ENCODE data around the gene SRBD1.

Gene SRBD1

DNA sequence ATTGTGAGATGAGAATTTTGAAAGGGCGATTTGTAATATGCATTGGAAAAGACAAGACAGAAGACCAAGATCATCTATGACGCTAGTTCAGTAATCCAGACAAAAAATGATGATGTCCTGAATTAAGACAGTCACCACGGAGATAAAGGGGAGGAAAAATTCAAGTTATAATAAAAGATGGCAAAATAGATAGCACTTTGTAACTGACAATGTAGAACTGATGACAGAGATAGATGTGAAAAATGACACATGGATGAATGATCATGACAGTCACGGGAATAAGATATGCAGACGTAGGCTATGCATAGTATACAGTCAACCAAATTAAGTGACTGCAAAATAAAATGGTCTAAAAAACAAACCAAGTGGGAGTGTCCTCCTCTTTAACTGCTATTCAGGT lies 59.2 kb downstream of the SRBD1 start:
- no peak for DNase-seq (ENCODE audit: low read depth in 2 of 2, low spot score in 1 of 2)

DNA sequence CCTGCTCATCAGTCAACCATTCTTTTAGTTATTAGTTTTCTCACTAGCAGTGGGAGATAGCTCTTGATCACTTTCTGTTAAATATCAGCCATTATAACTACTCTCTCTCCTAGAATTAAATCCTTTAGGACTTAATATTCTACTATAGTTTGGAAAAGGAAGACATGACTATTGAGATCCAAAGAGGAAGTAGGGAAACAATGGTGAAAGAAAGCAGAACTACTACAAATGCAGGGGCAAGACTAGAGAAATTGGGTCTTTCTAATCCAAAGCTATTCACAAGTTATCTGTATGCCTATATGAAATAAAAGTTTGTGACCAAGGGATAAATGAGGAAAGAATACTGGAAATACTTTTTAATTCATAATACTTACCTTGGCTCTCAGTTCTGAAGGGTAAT lies 65.1 kb downstream of the SRBD1 start:
- no peak for DNase-seq (ENCODE audit: low read depth in 2 of 2, low spot score in 1 of 2)

DNA sequence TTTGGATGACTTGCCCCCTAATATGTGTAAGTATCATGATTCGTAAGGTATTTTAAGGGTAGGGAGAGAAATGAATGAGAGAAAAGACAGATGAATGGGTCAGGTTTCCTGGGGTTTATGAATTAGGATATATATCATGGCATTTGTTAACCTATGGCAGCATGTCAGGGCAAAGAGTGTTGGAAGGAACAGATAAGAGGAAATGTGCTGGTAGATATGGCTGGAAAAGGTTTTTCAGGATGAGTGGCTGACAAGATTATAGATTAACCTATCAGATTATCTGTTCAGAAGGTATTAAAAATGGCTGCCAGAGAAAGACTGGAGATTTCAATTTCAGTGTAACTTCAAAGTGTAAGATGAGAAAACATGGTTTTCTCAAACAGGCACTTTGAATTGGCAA lies 67.8 kb downstream of the SRBD1 start:
- DNase-seq (ENCODE audit: low read depth in 2 of 2, low spot score in 1 of 2) = no peak

DNA sequence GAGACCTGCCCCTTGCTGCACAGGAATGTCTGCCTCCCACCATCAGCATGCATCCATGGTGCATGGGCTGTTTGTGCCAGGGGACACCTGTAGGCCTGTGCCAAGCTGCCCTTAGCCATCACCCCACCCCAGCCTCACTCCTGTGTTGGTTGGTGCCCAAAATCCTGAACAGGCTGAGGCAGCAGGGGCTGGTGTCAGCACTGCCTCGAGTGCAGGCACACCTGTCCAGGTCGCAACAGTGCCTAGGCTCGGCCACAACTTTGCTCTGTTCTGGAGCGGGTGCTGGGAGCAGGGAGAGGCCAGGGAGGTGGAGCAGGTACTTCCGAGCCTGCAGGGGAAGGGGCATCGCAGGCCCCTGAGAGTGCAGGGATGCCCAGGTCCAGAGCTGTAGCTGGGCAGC lies 69.1 kb downstream of the SRBD1 start:
- DNase-seq (ENCODE audit: low read depth in 2 of 2, low spot score in 1 of 2) = no peak

DNA sequence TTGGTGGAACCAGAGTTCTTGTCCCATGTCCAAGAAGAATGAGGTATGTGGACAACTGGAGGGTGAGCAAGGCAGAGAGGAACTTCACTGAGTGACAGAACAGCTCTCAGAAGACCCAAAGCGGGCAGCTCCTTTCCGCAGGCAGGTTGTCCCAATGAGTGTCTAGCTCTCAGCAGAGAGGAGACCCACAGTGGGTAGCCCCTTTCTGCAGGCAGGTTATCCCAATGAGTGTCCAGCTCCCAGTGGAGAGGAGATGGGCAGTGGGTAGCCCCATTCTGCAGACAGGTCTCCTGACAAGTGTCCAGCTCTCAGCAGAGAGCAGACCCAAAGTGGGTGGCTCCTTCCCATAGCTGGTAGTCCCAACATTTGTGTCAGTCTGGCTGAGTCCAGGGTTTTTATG lies 69.6 kb downstream of the SRBD1 start:
- DNase-seq (ENCODE audit: low read depth in 2 of 2, low spot score in 1 of 2) = no peak

DNA sequence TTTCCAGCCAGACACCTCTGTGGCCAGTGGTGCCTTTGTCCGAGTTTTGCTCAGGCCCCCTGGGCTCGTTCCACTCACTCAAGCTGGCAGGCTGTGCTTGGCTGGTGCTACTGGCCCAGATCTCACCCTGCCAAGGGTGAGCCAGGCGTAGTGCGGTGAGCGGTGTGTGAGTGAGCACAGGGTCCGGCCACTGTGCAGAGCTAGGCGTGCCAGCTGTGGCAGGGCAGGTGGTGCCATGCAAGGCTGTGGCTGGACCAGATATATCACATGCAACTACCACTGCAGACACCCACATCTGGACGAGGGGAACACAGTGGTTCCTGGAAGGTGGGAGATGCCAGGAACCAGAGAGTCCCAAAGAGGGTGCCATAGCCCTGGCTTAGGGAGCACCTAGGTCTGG lies 70.1 kb downstream of the SRBD1 start:
- DNase-seq (ENCODE audit: low read depth in 2 of 2, low spot score in 1 of 2) = no peak

DNA sequence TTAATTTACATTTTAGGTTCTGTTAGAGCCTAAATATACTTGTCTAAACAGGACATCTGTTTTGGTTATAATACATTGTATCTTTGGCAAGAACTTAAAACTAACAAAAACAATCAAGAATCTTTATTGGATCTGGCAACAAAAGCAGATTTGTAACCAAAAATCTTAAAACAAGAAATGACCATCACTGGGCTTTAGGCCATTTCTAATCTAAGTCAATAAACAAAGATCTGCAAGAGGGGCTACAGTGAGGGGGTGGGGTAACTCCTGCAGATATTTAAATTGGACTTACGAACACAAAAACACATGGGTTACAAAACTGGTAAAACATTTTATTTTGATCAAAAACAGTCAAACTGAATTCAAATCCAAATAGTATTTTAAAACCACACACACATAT lies 77.3 kb downstream of the SRBD1 start:
- DNase-seq (ENCODE audit: low read depth in 2 of 2, low spot score in 1 of 2) = no peak

DNA sequence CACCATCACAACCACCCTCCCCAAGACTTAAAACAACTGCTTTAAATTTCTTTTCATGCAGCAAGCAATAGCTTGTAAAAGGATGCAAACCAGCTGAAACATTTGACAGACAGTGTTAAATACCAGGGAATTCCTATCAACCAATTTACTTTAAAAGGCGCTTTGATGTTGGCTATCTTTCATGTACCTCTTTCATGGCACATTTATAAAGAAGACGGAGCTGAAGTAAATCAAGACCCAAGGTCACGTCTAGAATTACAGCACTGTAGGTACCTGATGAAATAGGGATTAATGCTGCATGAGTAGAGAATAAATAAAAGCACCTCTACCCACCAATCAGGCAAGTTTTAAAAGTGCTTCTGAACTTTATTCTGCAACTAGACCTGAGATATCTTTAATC lies 78.9 kb downstream of the SRBD1 start:
- no peak for DNase-seq (ENCODE audit: low read depth in 2 of 2, low spot score in 1 of 2)

DNA sequence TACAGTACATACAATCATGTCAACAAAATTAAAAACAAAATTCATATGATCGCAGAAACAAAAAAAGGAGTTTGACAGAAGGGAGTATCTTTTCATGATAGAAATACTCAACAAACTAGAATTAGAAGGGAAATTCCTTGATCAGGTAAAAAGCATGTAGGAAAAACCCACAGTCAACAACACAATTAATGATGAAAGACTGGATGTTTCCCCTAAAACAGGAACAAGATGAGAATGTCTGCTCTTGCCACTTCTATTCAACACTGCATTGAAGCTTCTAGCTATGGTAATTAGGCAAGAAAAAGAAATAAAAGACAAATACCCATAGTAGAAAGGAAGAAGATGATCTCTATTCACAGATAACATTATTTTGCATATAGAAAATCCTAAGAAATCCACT lies 87.1 kb downstream of the SRBD1 start:
- no peak for DNase-seq (ENCODE audit: low read depth in 2 of 2, low spot score in 1 of 2)

DNA sequence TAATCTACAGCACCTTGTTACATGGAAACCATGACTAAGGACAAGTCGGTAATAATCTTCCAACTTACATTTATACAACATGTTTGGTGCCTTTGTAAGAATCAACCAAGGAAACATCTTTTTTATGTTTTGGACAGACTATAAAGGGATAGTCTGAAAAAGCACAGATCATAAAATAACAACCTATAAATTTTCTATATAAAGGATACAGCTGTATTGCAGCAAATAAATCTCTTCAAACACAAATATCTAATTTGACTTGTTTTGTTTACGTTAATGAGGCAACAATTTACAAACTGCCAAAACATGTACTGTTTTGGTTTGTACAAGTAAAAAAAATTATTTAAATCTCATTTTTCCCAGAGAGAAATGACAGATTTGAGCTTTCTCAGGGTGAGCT lies 92.5 kb downstream of the SRBD1 start:
- DNase-seq (ENCODE audit: low read depth in 2 of 2, low spot score in 1 of 2) = no peak

DNA sequence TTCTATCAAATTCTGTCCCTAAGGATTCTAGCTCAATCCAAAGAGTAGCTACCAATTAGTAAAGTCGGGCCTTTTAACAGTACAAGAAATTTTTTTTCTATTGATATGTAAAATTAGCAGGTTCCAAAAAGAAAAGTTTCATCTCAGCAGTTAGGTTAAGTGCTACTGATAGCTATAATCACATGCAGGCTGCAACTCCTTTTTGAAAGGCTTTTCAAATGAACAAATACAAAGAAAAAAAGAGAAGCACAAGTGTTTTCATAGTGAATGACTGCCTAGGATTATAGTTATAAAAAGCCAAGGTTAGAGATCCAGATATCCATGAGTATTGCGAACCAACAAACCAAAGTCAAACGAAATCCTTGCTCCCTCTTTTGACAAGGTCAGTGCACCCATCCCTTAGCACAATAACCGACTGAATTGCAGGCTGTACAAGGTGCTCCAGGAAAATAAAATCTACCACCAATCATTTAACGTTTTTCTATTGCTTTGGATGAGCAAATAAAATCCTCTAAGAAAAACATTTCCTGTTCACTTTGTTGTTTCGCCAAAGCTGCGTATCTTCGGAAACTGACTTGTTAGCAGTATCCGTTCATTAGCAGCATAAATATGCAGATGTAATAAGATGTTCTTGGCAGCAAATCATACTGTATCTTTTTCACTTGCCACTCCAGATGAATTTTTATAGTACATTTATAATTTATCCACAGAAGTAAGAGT lies 100.2 kb downstream of the SRBD1 start:
- DNase-seq (ENCODE audit: low read depth in 2 of 2, low spot score in 1 of 2) = no peak

DNA sequence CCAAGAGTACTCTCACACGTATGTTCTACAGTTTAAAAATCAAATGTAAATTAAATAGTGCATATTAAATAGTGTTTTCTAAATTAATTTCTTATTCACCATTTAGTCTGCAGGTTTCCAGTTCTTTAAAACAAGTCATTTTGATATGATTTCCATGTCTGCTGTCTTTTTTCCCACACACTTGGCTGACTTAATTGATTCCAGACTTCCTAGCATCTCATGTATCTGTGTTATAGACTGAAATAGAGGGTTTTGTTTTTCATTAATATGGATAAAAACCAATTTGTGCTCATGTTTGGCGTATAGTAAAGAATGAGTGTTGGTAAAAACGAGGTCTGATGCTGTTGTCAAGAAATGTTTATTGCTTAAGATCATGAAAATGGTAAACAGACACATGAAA lies 104.3 kb downstream of the SRBD1 start:
- no peak for DNase-seq (ENCODE audit: low read depth in 2 of 2, low spot score in 1 of 2)

DNA sequence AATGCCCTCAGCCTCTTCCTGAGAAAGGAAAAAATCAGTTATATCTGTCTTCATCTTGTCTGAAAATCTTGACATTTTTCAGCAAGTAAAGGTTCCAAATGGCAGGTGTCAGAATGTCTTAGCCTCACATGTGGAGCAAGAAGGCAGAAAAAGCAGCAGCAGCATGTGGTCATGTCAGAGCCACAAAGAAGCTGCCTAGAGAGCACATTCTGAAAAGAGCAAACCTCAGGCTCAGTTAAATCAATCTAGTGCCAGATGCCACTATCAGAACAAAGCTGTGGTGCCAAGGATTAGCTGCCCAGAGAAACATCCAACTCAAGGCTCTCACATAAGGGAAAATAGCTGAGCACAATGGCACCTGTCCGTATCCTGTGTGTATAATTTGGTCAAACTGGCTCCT lies 105.9 kb downstream of the SRBD1 start:
- DNase-seq (ENCODE audit: low read depth in 2 of 2, low spot score in 1 of 2) = no peak

DNA sequence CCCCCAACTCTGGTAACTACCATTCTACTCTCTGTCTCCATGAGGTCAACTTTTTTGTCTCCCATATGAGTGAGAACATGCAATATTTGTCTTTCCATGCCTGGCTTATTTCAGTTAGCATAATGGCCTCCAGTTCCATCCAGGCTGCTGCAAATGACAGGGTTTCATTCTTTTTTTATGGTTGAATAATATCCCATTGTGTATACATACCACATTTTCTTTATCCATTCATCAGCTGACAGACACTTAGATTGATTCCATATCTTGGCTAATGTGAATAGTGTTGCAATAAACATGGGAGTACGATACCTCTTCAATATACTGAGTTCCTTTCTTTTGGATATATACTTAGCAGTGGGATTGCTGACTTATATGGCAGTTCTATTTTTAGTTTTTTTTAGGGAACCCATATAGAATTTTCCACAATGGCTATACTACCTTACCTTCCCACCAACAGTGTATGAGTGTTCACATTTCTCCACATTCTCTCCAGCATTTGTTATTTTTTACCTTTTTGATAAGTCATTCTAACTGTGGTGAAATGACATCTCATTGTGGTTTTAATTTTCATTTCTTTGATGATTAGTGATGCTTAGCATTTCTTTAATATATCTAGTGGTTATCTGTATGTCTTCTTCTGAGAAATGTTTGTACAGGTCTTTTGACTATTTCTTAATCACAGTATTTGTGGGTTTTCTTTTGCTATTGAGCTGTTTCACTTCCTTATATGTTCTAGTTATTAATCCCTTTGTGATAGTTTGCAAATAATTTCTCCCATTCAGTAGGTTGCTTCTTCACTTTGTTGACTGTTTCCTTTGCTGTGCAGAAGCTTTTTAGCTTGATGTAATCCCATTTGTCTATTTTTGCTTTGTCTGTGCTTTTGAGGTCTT lies 112.2 kb downstream of the SRBD1 start:
- DNase-seq (ENCODE audit: low read depth in 2 of 2, low spot score in 1 of 2) = no peak

DNA sequence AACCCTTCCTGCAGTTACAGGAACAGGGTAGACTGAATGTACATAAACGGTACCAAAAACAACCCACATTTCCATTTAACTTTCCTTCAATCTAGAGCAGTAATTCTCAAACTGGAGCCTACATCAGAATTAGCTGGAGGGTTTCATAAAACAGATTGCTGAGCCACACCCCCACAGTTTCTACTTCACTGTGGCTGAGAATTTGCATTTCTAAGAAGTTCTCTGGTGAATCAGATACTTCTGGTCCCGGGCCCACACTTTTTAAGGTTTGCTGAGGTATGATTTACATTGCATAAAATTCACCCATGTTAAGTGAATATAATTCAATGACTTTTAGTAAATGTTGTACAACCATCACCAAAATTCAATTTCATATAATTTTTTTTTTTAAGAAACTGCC lies 113.7 kb downstream of the SRBD1 start:
- no peak for DNase-seq (ENCODE audit: low read depth in 2 of 2, low spot score in 1 of 2)

DNA sequence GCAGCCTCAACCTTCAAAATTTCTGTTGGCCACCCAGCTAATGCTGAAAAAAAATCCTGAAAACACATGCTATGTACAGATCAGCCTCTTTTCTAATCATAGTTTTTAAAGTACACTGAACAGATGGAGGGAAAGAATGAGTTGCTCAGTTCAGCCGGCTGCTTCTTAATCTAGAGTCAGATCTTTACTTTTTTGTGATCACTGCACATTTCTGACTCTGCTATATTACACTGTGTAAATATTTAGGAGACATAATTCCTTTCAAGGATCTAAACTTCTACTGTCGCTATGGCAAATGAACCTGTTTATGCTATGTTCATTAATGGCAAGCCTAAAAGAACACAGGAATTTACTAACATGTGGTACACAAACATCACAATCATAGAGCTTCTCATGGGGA lies 114.2 kb downstream of the SRBD1 start:
- no peak for DNase-seq (ENCODE audit: low read depth in 2 of 2, low spot score in 1 of 2)

DNA sequence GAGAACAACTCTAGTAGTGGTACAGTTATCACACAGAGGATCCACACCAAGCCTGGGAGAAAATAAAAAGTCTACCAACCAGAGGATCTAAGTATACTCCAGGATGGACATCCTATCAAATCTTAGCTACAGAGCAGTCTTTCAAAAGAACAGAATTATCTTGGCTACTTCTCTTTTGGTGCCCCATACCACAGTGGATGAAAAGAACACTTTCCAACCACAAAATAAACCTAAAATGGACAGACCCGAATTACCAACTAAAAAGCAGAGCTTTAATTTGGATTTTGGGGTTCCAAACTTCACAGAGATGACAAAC lies 116.1 kb downstream of the SRBD1 start:
- DNase-seq (ENCODE audit: low read depth in 2 of 2, low spot score in 1 of 2) = no peak

DNA sequence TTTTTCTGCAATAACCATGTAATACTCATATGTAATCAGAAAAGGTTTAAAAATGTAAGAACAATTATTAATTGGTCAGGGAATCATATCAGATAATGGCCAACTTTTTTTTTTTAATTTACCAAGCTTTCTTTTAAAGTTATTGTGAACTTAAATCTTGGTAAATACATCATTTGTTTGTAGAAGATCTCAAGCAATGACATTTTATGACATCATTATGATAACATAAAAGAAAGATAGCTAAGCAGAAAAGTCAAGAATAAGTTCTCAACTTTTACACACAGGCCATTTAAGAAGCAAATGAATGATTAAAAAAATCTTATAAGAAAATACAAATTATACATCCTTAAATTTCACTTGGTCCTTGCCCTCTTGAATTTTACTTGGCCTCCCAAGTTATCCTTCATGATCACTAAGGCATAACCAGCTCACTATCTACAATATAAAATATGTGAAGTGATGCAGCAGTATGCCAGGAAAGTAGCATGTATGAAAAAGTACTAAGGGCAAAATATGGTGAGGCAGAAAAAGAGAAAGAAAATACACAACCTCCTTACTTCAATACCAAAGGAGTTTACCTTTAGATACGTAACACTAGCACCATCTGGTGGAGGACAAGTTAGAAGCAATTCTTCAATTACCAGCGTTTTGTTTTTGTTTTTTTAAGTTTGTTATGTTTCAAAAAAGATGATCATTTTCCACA lies 116.6 kb downstream of the SRBD1 start:
- no peak for DNase-seq (ENCODE audit: low read depth in 2 of 2, low spot score in 1 of 2)

DNA sequence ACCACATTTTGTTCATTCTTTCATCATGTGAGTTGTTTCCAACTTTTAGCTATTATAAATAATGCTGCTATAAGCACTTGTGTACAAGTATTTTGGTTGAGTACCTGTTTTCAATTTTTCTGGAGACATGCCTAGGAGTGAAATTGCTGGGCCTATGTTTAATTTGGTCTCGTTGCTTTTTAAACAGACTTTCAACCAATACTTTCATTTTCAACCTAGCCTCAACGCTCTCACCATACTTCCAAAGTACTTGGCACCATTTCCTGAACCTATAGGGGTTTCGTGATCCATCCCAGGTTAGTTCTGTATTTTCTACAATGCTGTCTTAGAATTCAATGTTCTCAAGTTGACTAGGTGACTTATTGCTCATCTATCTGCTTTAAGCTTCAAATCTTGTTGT lies 126.1 kb downstream of the SRBD1 start:
- no peak for DNase-seq (ENCODE audit: low read depth in 2 of 2, low spot score in 1 of 2)

DNA sequence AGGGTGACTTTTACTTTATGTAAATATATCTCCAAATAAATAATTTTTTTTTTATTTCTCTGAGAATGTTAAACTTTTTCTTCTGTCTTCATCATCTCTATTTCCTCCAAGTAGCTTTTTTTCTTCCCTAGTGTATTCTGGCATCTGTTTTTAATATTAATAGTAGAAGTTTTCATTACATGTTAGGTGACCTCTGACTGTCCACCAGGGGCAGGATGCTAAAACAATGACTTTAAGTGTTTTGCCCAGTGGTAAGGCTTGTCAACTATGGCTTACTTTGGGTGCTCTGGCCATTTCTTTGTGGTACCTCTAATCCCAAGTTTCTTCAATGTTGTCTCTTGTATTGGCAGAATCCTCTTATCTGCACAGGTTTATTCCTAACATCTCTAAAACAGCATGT lies 127.1 kb downstream of the SRBD1 start:
- DNase-seq (ENCODE audit: low read depth in 2 of 2, low spot score in 1 of 2) = no peak

DNA sequence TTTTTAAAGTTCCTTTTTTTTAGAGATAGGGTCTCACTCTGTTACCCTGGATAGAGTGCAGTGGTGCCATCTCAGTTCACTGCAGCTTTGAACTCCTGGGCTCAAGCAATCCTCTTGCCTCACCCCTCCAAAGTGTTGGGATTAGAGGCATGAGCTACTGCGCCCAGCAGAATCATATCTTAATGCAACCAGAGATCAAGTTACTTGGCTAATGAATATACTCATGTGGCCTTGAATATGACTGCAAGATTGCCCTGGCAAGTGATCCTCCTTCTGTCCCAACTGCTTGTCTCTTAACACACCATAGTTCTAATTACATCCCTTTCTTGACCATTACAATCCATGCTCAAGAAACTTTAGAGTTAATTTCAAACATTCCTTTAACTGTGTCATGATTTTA lies 133.5 kb downstream of the SRBD1 start:
- no peak for DNase-seq (ENCODE audit: low read depth in 2 of 2, low spot score in 1 of 2)

DNA sequence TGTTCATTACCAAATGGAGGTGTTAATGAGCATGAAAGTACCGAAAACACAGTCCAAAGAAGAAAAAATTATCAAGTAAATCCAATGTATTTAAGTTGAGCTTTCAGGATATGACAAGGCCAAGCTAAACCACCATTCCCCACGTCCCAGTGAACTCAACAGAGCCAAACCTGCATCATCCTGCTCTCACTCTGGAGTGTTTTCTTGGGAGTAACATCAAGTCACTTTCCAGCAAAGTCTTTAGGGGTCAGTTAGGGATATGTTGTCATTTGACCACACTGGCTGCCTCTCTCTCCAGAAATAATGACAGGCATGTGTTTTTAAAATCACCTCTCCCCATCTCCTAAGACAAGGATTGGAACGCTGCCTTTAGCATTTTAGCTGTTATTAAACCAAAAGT lies 140.5 kb downstream of the SRBD1 start:
- no peak for DNase-seq (ENCODE audit: low read depth in 2 of 2, low spot score in 1 of 2)

Data from stimulated activated CD8-positive, alpha-beta memory T cell treated with anti-CD3 and anti-CD28 coated beads, Interleukin-4, amount 100 ng/mL, for 4 hours (primary cell).